Heart left ventricle (tissue), 16 donors: Measurements from ENCODE around the gene GABBR2. TPM values are rescaled to one million over a fixed set of nuclear protein-coding genes. Genes with fewer than 3 reads are reported as not detected.

Source experiments
- ATAC-seq, 4 donors: fragments of 200-7000 bp; cut with Tn5 transposase; one replicate each; pipeline ENCODE4 v1.9.1; 2020 to 2022; ENCODE audit warnings: moderate library complexity in 4 of 4, mild to moderate bottlenecking in 3 of 4, moderate number of reproducible peaks in 1 of 4
- DNase-seq, 5 donors: peaks; one replicate each; pipeline ENCODE4 v3.0.0-alpha.2; 2020
- H3K27ac ChIP-seq, 12 donors: fragments of 200-600 bp; sonication (generic) in 4 of 12; one replicate each; pipeline versions ENCODE4 v1.5.0 to v1.8.0; 2016 to 2022; ENCODE audit warnings: mild to moderate bottlenecking in 2 of 12
- H3K27me3 ChIP-seq, 9 donors: fragments of 200-600 bp; sonication (generic) in 2 of 9; one replicate each; pipeline versions ENCODE4 v1.5.1 to v1.8.0; 2016 to 2022; ENCODE audit warnings: mild to moderate bottlenecking in 3 of 9
- H3K36me3 ChIP-seq, 9 donors: fragments of 200-600 bp; sonication (generic) in 2 of 9; one replicate each; pipeline versions ENCODE4 v1.5.0 to v1.8.0; 2018 to 2022; ENCODE audit warnings: mild to moderate bottlenecking in 2 of 9
- H3K4me1 ChIP-seq, 12 donors: fragments of 200-600 bp; sonication (generic) in 4 of 12; one replicate each; pipeline versions ENCODE4 v1.5.0 to v1.8.0; 2016 to 2022; ENCODE audit warnings: mild to moderate bottlenecking in 3 of 12
- H3K4me3 ChIP-seq, 12 donors: fragments of 200-600 bp; sonication (generic) in 4 of 12; one replicate each; pipeline versions ENCODE4 v1.5.0 to v1.8.0; 2017 to 2022; ENCODE audit warnings: mild to moderate bottlenecking in 9 of 12, moderate library complexity in 4 of 12
- H3K9me3 ChIP-seq, 12 donors: fragments of 200-600 bp; sonication (generic) in 4 of 12; one replicate each; pipeline versions ENCODE4 v1.5.0 to v1.8.0; 2016 to 2022; ENCODE audit warnings: mild to moderate bottlenecking in 1 of 12
- CTCF ChIP-seq, 12 donors: fragments of 200-600 bp; sonication (generic) in 4 of 12; IDR thresholded peaks; one replicate each; pipeline versions ENCODE4 v1.5.0 to v1.8.0; 2018 to 2022; ENCODE audit warnings: antibody characterized with exemption in 12 of 12, mild to moderate bottlenecking in 5 of 12
- POLR2A ChIP-seq, 2 donors: fragments of 450-650 bp; IDR thresholded peaks; one replicate each; pipeline ENCODE4 v1.6.1; 2017; ENCODE audit warnings: antibody characterized with exemption in 2 of 2, mild to moderate bottlenecking in 2 of 2, moderate library complexity in 2 of 2
- WGBS, 4 donors: extraction: QIAGEN DNeasy Blood & Tissue Kit in 2 of 4; methylation state at CpG; one replicate each; pipeline versions ENCODE4 v1.1.5 to v1.1.7; 2013 to 2018; 5-methylcytosine and 5-hydroxymethylcytosine counted together
- intact Hi-C, 10 donors: fragments of 100-400 bp; cut with DNase I; formaldehyde crosslinking; loops; one replicate each; pipeline versions ENCODE4 v1.11.1 to v1.14.2; 2022
- polyA plus RNA-seq, 2 donors: library from polyadenylated mRNA; stranded (reverse); fragments of 200-250 nt; gene quantifications; one replicate each; pipeline ENCODE4 v1.2.3, GENCODE V29; 2013
- total RNA-seq, 9 donors: library from RNA; depleted of rRNA in 2 of 9; stranded (reverse); fragments of >200 nt in 2 of 9; fragmentation: NEBNext Ultra II Directional in 3 of 9; extraction: Animal tissue kit (Norgen Biotek cat#: 25700) in 3 of 9; gene quantifications; one replicate each; pipeline versions ENCODE4 v1.1.0 to v1.2.4, GENCODE V29; 2016 to 2023
- donor health status: ischemic (EF 13 %, LVEDD 7.1; RV severe dilation, severe dysfunction).
- donor health status: healthy with polysubstance abuse.
- donor health status: DM: no; HTN: yes; CAD: no.
- donor health status: DM: no; HTN: no; CAD: no.
- donor health status: ischemic (EF 25% LVEDD 6.9; RV normal size, moderate dysfunction).
- donor health status: ischemic (EF 25% LVEDD 5.7; RV mildly dilated, moderate dysfunction).
- donor health status: healthy.
- donor health status: DM: yes; HTN: yes; CAD: no.
- donor health status: ischemic (EF 35%, LVEDD 5.7; RV mildly dilated, moderate dysfunction).
- donor health status: nonischemic (EF 11% LVEDD 7.7; RV severe dilation, severe dysfunction).
- donor health status: DM: yes; HTN: yes; CAD: no.
- donor health status: PGD.
- donor health status: ischemic (EF 29% LVEDD 5.4; RV normal size, mild dysfunction).
- donor health status: nonischemic (EF 23%, LVEDD 6.1; RV moderate dilation, normal function).

Gene GABBR2
- total and polyA plus RNA-seq, 11 donors = 0.11 to 3.4 (median 0.58) TPM

DNA sequence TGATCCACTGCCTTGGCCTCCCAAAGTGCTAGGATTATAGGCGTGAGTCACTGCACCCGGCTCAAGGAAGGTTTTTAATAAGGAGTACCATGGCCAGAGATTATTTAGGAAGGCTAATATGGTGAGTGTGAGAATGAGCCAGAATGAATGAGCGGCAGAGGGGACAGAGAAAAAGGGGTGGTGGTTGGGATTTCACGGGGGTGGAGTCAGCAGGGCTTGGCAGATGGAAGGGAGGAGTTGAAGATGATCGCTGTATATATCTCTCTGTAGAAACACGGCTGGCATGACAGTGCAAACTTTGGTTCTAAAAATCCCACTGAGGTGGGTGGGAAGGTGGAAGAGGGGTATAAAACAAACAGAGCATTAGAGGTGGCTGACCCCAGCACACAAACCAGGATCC is 276.6 kb downstream of the GABBR2 start:
- WGBS, 4 donors = 80 to 85% (median 82%) methylated on average over 6 of the region's 6 CpGs
- H3K4me3 ChIP-seq = no peak overlapping the region
- no peaks in the 10 kb centered on the region for H3K36me3 ChIP-seq
- TF ChIP-seq CTCF (IDR thresholded peaks at IDR 0.05) (no peak), POLR2A (IDR thresholded peaks at IDR 0.05) (no peak)
- no peak for DNase-seq
- intact Hi-C loops = no loop called here
- H3K27ac ChIP-seq = no peak overlapping the region
- no peak for ATAC-seq
- no peaks in the 10 kb centered on the region for H3K4me1 ChIP-seq
- no peaks in the 10 kb centered on the region for H3K9me3 ChIP-seq
- H3K27me3 ChIP-seq = no peaks in the 10 kb centered on the region

GRCh38 chr9:98430535-98431292 is 278.0 kb downstream of the GABBR2 start:
- intact Hi-C loops = no loop called here
- no peak for TF ChIP-seq CTCF (IDR thresholded peaks at IDR 0.05)
- no peak for TF ChIP-seq POLR2A (IDR thresholded peaks at IDR 0.05)
- Histone ChIP-seq H3K27me3 (no peaks in the 10 kb centered on the region), H3K4me1 (no peaks in the 10 kb centered on the region), H3K9me3 (no peaks in the 10 kb centered on the region), H3K27ac (no peak overlapping the region), H3K36me3 (no peaks in the 10 kb centered on the region), H3K4me3 (no peak overlapping the region)
- ATAC-seq (peak in 3 of 4 donors; percentile 16 to 54 (median 41)), DNase-seq (peak in 2 of 5 donors; percentile 29 to 41)
- 68 to 69% (median 68%) methylated on average over 3 of the region's 3 CpGs for WGBS, 4 donors

DNA sequence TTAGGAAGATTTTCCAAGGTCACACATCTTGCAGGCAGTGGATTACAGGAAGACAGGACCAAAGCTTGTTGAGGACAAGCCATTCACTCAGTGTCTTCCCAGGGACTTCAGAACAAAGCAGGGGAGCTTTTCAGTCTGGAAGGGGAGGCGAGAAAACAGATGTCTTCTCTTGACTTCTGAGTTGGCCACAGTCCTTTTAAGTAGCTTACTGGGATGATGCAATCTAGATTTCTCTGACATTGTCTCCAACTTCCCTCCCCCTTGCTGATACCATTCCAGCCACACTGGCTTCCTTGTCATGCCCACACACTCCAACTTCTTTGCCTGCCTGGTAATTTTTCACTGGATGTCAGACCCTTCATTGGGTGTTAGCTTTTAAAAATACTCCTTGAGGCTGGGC is 279.1 kb downstream of the GABBR2 start:
- DNase-seq (no peak), ATAC-seq (peak in 1 of 4 donors; percentile 42)
- no peak overlapping the region for H3K27ac ChIP-seq
- intact Hi-C loops = no loop called here
- TF ChIP-seq CTCF (IDR thresholded peaks at IDR 0.05) = no peak
- no peaks in the 10 kb centered on the region for H3K36me3 ChIP-seq
- H3K27me3 ChIP-seq = no peaks in the 10 kb centered on the region
- WGBS, 4 donors = 50 to 75% (median 68%) methylated on average over 1 of the region's 1 CpG
- H3K4me1 ChIP-seq = no peaks in the 10 kb centered on the region
- H3K4me3 ChIP-seq = no peak overlapping the region
- H3K9me3 ChIP-seq = no peaks in the 10 kb centered on the region

DNA sequence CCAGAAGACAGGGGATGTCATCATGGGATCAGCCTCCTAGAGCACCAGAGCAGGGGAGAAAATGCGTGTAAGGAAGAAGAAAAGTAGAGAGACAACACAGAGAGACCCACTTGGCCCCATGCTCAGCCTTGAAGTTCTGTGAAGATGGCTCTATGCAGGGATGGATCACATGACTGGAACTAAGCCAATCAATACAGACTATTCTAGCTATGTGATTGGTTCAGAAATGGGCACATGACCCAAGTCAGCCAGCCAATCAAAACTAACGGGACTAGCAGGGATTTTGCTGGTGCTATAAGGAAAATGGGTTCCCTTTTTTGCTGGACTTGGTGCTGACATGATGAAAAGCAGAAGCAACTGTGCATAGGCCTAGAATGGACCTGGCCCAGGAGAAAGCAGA is 280.3 kb downstream of the GABBR2 start:
- 77 to 92% (median 83%) methylated on average over 2 of the region's 2 CpGs for WGBS, 4 donors
- Histone ChIP-seq H3K4me1 (no peaks in the 10 kb centered on the region), H3K27me3 (no peaks in the 10 kb centered on the region), H3K4me3 (no peak overlapping the region), H3K9me3 (no peaks in the 10 kb centered on the region), H3K27ac (no peak overlapping the region), H3K36me3 (no peaks in the 10 kb centered on the region)
- no peak for TF ChIP-seq CTCF (IDR thresholded peaks at IDR 0.05)
- no peak for TF ChIP-seq POLR2A (IDR thresholded peaks at IDR 0.05)
- intact Hi-C loops = no loop called here
- ATAC-seq (no peak), DNase-seq (no peak)
